ENCODE results near the gene LMNTD2.
A peak's percentile ranks its signal among the peaks of the same experiment; 100 is the strongest.

The LMNTD2 gene

DNA sequence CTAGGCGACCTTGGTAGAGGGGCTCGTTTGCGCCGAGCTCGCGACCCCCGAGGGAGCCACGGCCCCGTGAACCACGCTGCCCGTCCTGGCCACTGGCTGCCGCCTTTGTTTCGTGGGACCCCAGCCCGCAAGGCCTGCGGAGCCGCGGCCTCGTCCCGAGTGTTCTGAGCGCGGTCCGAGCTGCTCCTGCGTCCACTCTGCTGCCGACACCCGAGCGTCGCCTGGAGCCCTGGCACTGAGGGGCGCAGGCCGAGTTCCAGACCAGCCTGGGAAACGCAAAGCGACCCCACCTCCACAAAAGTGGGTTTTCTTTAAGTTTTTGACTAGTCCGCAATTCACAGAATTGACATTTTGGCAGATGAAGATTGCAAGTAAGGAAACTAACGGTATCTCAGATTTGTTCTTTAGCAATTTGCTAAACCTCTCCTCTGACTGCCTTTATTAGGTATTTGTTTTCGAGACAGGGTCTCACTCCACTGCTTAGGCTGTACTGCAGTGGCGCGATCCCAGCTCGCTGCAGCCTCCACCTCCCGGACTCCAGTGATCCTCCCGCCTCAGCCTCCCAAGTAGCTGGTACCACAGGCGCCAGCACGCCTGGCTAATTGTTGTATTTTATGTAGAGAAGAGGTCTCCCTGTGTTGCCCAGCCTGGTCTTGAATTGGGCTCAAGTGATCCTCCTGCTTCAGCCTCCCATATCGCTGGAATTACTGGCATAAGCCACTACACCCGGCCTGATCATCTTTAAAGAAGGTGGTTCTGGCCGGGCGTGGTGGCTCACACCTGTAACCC lies 52.6 kb downstream of the LMNTD2 start:
- Histone ChIP-seq H3K36me3 (ENCODE audit: low read length) (no peaks in the 10 kb centered on the region), H3K4me2 (ENCODE audit: low read depth, low read length, poor library complexity, severe bottlenecking) (peak overlapping the region; percentile 81), H2AFZ (ENCODE audit: low read depth, low read length, severe bottlenecking) (no peak overlapping the region), H3F3A (ENCODE audit: insufficient read depth) (peaks cover 6% of the 10 kb centered on the region; the same call in 1 of the 2 replicates), H3K27me3 (ENCODE audit: low read length) (no peaks in the 10 kb centered on the region), H3K4me3 (ENCODE audit: insufficient read depth, low read length, poor library complexity, severe bottlenecking) (no peak overlapping the region), H3K9me2 (replicated peaks; ENCODE audit: insufficient read depth, low read length) (no peaks in the 10 kb centered on the region), H4K20me1 (ENCODE audit: low read depth, low read length) (no peaks in the 10 kb centered on the region), H3K79me2 (ENCODE audit: insufficient read depth, low read length) (peaks cover 12% of the 10 kb centered on the region), H3K27ac (ENCODE audit: low read depth, low read length) (no peak overlapping the region), H3K9me3 (ENCODE audit: insufficient read depth, low read length) (no peaks in the 10 kb centered on the region), H3K9ac (ENCODE audit: low read length) (no peak overlapping the region)
- TF ChIP-seq, protein P1, sequence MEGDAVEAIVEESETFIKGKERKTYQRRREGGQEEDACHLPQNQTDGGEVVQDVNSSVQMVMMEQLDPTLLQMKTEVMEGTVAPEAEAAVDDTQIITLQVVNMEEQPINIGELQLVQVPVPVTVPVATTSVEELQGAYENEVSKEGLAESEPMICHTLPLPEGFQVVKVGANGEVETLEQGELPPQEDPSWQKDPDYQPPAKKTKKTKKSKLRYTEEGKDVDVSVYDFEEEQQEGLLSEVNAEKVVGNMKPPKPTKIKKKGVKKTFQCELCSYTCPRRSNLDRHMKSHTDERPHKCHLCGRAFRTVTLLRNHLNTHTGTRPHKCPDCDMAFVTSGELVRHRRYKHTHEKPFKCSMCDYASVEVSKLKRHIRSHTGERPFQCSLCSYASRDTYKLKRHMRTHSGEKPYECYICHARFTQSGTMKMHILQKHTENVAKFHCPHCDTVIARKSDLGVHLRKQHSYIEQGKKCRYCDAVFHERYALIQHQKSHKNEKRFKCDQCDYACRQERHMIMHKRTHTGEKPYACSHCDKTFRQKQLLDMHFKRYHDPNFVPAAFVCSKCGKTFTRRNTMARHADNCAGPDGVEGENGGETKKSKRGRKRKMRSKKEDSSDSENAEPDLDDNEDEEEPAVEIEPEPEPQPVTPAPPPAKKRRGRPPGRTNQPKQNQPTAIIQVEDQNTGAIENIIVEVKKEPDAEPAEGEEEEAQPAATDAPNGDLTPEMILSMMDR (IDR thresholded peaks at IDR 0.05; ENCODE audit: insufficient read depth, low read length, poor library complexity, severe bottlenecking), result no peak
- TF ChIP-seq EZH2phosphoT487 (conservative IDR thresholded peaks at IDR 0.05; ENCODE audit: low read length), result no peak

DNA sequence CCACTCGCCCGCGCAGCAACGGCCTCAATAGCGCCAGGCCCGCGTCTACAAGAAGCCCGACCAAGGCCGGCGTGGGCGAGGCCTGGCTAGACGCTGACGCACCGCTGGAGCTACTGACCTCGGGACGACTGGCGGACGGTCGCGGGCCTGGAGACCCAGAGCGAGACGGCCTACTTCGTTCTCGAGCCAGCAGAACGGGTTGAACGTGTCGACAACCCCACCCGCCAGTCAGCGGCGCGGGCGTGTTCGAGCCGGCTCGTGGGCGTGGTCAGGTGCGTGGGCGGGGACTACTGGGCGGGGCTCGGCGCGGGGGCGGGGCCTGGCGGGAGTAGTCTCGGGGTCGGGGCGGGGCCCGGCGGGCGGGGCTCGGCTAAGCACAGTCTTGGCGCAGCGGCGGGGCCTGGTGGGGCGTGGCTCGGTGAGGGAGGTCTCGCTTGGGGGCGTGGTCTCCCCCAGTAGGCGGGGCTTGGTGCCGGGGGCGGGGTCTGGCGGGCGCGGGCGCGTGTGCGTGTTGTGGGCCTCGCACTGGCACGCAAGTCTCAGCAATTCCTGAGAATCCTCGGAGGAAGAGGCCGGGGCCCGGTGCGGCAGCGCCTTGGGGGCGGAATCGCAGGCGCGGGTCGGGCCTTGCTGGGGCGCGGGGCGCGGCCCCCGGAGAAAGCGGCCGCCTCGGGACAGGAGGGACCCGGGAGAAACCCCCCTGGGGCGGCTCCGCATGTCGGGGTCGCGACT lies 53.4 kb downstream of the LMNTD2 start, which contains the start of gene RNH1:
RNH1 (minus strand) TSS at position 248 of the 732 bp plus-strand sequence. CDS start 5,080 bp downstream, outside the sequence.
- TF ChIP-seq, protein P1 (IDR thresholded peaks at IDR 0.05; ENCODE audit: insufficient read depth, low read length, poor library complexity, severe bottlenecking), result no peak
- no peak for TF ChIP-seq EZH2phosphoT487 (conservative IDR thresholded peaks at IDR 0.05; ENCODE audit: low read length)
- Histone ChIP-seq H3K9ac (ENCODE audit: low read length) (peak within 1 kb of the TSS; percentile 95), H3K27ac (ENCODE audit: low read depth, low read length) (peak within 1 kb of the TSS; percentile 83), H3K4me2 (ENCODE audit: low read depth, low read length, poor library complexity, severe bottlenecking) (peak within 1 kb of the TSS; percentile 81), H4K20me1 (ENCODE audit: low read depth, low read length) (no peaks in the 10 kb centered on the region), H3K79me2 (ENCODE audit: insufficient read depth, low read length) (peaks cover 12% of the 10 kb centered on the region), H3F3A (ENCODE audit: insufficient read depth) (peaks cover 6% of the 10 kb centered on the region; the same call in 1 of the 2 replicates), H3K4me3 (ENCODE audit: insufficient read depth, low read length, poor library complexity, severe bottlenecking) (peak within 1 kb of the TSS; percentile 88), H3K27me3 (ENCODE audit: low read length) (no peaks in the 10 kb centered on the region), H3K9me3 (ENCODE audit: insufficient read depth, low read length) (no peaks in the 10 kb centered on the region), H3K36me3 (ENCODE audit: low read length) (no peaks in the 10 kb centered on the region), H3K9me2 (replicated peaks; ENCODE audit: insufficient read depth, low read length) (no peaks in the 10 kb centered on the region), H2AFZ (ENCODE audit: low read depth, low read length, severe bottlenecking) (peak within 1 kb of the TSS; percentile 77)

DNA sequence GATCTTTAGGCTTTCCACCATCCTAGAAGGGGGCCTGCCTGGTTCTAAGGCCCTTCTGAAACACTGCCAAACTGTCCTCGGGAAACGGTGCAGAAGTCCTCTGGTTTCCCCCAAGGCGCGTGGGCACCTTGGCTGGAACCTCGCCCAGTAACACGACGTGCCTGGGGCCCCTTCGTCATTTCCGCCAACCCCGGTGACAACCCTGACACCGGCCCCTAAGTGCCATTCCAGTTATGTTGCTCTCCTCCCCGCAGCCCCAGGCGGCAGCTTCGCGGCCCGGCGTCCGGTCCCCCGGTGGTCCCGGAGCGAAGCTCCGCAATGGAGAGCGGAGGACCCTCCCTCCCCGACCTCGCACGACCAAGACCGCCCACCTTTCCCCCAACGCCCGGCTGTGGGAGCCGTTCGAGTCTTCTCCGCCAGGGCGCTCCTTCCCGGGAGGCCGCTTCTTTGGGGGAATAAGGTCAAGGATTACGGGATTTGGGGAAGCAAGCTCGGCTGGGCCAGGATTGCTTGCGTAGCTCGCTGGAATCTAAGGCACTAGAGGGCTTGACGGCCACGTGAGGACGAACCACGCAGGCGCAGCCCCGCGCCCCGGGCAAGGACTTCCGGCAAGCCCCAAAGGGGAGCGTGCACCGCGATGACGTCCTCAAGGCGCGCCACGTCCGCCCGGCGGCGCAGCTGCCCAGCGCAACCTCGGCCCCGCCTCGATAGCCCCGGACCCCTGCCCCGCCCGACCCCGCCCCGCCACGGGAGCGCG lies 54.1 kb downstream of the LMNTD2 start:
- Histone ChIP-seq H3K9ac (ENCODE audit: low read length) (peak overlapping the region; percentile 95), H2AFZ (ENCODE audit: low read depth, low read length, severe bottlenecking) (peak overlapping the region; percentile 77), H3K4me2 (ENCODE audit: low read depth, low read length, poor library complexity, severe bottlenecking) (peak overlapping the region; percentile 81), H3K36me3 (ENCODE audit: low read length) (no peaks in the 10 kb centered on the region), H3F3A (ENCODE audit: insufficient read depth) (peaks cover 6% of the 10 kb centered on the region; the same call in 1 of the 2 replicates), H3K9me3 (ENCODE audit: insufficient read depth, low read length) (no peaks in the 10 kb centered on the region), H3K79me2 (ENCODE audit: insufficient read depth, low read length) (peaks cover 12% of the 10 kb centered on the region), H3K9me2 (replicated peaks; ENCODE audit: insufficient read depth, low read length) (no peaks in the 10 kb centered on the region), H3K27me3 (ENCODE audit: low read length) (no peaks in the 10 kb centered on the region), H3K4me3 (ENCODE audit: insufficient read depth, low read length, poor library complexity, severe bottlenecking) (peak overlapping the region; percentile 88), H3K27ac (ENCODE audit: low read depth, low read length) (peak overlapping the region; percentile 83), H4K20me1 (ENCODE audit: low read depth, low read length) (no peaks in the 10 kb centered on the region)
- TF ChIP-seq, protein P1 (IDR thresholded peaks at IDR 0.05; ENCODE audit: insufficient read depth, low read length, poor library complexity, severe bottlenecking), result no peak
- no peak for TF ChIP-seq EZH2phosphoT487 (conservative IDR thresholded peaks at IDR 0.05; ENCODE audit: low read length)
